MCF 10A (cell line): ENCODE results near the gene TIMM10B. TPM values are rescaled to one million over a fixed set of nuclear protein-coding genes. Genes with fewer than 3 reads are reported as not detected.

Source experiments
- BruUV-seq: library from RNA; stranded (reverse); fragments of 400-500 nt; replicated peaks from 2 replicates; lab custom pipeline; 2021; lab: Mats Ljungman, UMichigan
- CTCF ChIA-PET: fragments of 300-600 bp; sonication (Branson Sonifier 250); formaldehyde crosslinking; extraction: SDS; loops from one replicate; lab custom pipeline; 2021; ENCODE audit warnings: antibody characterized with exemption, inconsistent platforms; lab: Yijun Ruan, JAX
- POLR2A ChIA-PET: fragments of 300-600, 350-650 bp; sonication (Branson Sonifier 250); formaldehyde crosslinking; extraction: SDS; loops from one replicate; lab custom pipeline; 2020; ENCODE audit warnings: antibody characterized with exemption, inconsistent platforms; lab: Yijun Ruan, JAX
- DNase-seq: peaks from one replicate; pipeline ENCODE4 v3.0.0-alpha.2; 2018; ENCODE audit not compliant: unreplicated experiment
- H3K27ac Mint-ChIP-seq: one replicate; pipeline ENCODE4 v1.8.0; 2022; ENCODE audit warnings: mild to moderate bottlenecking, low read depth, mixed read lengths; ENCODE audit not compliant: unreplicated experiment
- H3K27me3 Mint-ChIP-seq: one replicate; pipeline ENCODE4 v1.8.0; 2022; ENCODE audit warnings: mixed read lengths; ENCODE audit not compliant: insufficient read depth, unreplicated experiment
- H3K36me3 Mint-ChIP-seq: one replicate; pipeline ENCODE4 v1.8.0; 2022; ENCODE audit warnings: mild to moderate bottlenecking, moderate library complexity, mixed read lengths; ENCODE audit not compliant: insufficient read depth, unreplicated experiment
- H3K4me1 Mint-ChIP-seq: one replicate; pipeline ENCODE4 v1.8.0; 2022; ENCODE audit warnings: mixed read lengths; ENCODE audit not compliant: insufficient read depth, unreplicated experiment
- H3K4me3 Mint-ChIP-seq: one replicate; pipeline ENCODE4 v1.8.0; 2022; ENCODE audit warnings: mild to moderate bottlenecking, moderate library complexity, mixed read lengths; ENCODE audit not compliant: unreplicated experiment
- H3K9me3 Mint-ChIP-seq: one replicate; pipeline ENCODE4 v1.8.0; 2022; ENCODE audit warnings: mixed read lengths; ENCODE audit not compliant: unreplicated experiment
- intact Hi-C: fragments of 100-400 bp; cut with micrococcal nuclease; formaldehyde crosslinking; loops from 2 replicates; pipeline ENCODE4 v1.14.1; 2022
- total RNA-seq: library from RNA; stranded (reverse); gene quantifications from 2 replicates; pipeline ENCODE4 v1.2.3, GENCODE V29; 2022
- TF ChIP-seq, protein P1 (sequence below): fragments of 200-600 bp; IDR thresholded peaks from one replicate; pipeline ENCODE4 v1.8.0; 2022; ENCODE audit warnings: antibody characterized with exemption, mild to moderate bottlenecking; ENCODE audit not compliant: unreplicated experiment

TIMM10B gene
- total RNA-seq, 1 experiment from 2014 or later: 36.2 TPM

DNA sequence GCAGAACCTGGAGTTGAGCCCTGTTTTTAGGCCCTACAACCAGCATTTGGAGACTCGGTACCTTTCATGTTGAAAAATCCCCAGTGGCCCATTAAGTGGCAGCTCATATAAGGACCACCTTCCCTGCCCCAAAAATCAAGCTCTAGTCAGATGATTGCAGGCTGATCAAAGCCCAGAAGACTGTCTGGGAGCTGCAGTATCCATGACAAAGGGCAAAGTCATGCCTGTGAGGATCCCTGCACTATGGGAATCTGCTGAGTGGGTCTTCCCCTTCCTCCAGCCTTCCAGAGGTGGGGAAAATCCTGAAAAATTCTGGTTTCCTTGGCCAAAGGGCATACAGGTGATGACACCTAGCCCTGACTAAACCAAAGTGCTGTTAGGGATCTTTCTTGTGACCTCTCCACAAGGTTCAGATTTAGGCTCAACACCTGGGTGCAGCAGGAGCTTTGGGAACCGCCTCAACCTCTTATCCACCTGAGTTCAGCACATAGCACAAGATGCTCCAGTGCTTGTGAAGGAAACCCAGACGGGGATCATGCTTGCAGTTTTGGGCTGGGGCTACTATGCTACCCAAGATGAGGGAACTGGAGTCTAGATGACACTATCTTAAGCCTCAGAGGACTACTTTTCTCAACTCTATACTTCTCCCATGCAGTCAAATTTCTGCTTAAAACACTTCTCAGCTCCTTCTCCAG is 6.3 kb upstream of the TIMM10B start:
- Mint-ChIP-seq H3K4me3 (peak overlapping the region; percentile 83), H3K27me3 (no peaks in the 10 kb centered on the region), H3K4me1 (peaks cover 11% of the 10 kb centered on the region), H3K9me3 (no peaks in the 10 kb centered on the region), H3K36me3 (peaks cover 20% of the 10 kb centered on the region), H3K27ac (peak overlapping the region; percentile 87)
- intact Hi-C loops: loop anchor here (10.0 kb wide), 1 partner anchor 130 kb away; the partner anchor contains the start of genes ILK and RRP8
- TF ChIP-seq, protein P1, sequence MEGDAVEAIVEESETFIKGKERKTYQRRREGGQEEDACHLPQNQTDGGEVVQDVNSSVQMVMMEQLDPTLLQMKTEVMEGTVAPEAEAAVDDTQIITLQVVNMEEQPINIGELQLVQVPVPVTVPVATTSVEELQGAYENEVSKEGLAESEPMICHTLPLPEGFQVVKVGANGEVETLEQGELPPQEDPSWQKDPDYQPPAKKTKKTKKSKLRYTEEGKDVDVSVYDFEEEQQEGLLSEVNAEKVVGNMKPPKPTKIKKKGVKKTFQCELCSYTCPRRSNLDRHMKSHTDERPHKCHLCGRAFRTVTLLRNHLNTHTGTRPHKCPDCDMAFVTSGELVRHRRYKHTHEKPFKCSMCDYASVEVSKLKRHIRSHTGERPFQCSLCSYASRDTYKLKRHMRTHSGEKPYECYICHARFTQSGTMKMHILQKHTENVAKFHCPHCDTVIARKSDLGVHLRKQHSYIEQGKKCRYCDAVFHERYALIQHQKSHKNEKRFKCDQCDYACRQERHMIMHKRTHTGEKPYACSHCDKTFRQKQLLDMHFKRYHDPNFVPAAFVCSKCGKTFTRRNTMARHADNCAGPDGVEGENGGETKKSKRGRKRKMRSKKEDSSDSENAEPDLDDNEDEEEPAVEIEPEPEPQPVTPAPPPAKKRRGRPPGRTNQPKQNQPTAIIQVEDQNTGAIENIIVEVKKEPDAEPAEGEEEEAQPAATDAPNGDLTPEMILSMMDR: no peak
- DNase-seq: no peak
- BruUV-seq: no TSS peak
- POLR2A ChIA-PET: interaction anchor here (0.8 to 1.8 kb wide), 6 partner anchors 22 to 225 kb away, joined by 3 to 8 read pairs (median 3); partner anchors contain the start of gene SMPD1
- CTCF ChIA-PET: interaction anchor here (0.6 to 3.2 kb wide), 7 partner anchors 31 to 1270 kb away, joined by 3 to 22 read pairs (median 3); no protein-coding TSS in a partner anchor

- TF ChIP-seq, protein P1: no peak
- intact Hi-C loops: loop anchor here (10.0 kb wide), 1 partner anchor 129 kb away; the partner anchor contains the start of genes ILK and RRP8
- CTCF ChIA-PET: interaction anchor here (0.6 to 3.2 kb wide), 7 partner anchors 31 to 1271 kb away, joined by 3 to 22 read pairs (median 3); no protein-coding TSS in a partner anchor
- POLR2A ChIA-PET: interaction anchor here (1.4 to 1.8 kb wide), 3 partner anchors 23 to 100 kb away, joined by 3 to 8 read pairs (median 3); partner anchors contain the start of gene SMPD1
- Mint-ChIP-seq H3K36me3 (peaks cover 21% of the 10 kb centered on the region), H3K9me3 (no peaks in the 10 kb centered on the region), H3K4me3 (no peak overlapping the region), H3K27me3 (no peaks in the 10 kb centered on the region), H3K27ac (no peak overlapping the region), H3K4me1 (peaks cover 15% of the 10 kb centered on the region)
- no TSS peak for BruUV-seq
- no peak for DNase-seq
Measured at GRCh38 chr11:6475936-6476335, 5.4 kb upstream of the TIMM10B start.

DNA sequence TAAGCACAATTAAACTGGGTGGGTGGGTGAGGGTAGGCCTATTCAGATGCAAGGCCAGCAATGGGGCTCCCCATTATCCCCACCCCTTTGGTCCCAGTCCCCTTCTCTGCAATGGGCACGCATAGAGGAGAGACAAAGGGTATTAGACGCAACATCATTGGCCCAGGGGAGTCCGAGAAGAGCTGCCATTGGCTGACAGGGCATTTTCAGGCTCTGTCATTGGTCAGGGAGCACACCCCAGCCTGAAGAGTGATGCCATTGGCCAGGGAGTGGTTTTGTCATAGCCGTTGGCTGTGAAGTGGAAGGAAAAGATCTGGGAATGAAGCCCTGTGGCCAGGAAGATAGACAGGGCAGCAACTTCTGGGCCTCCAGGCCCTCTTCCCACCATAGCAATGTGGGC is 4.7 kb upstream of the TIMM10B start:
- H3K36me3 Mint-ChIP-seq: peaks cover 28% of the 10 kb centered on the region
- peaks cover 16% of the 10 kb centered on the region for H3K4me1 Mint-ChIP-seq
- no TSS peak for BruUV-seq
- ChIA-PET POLR2A (interaction anchor here (1.4 kb wide), 1 partner anchor 101 kb away, joined by 3 read pairs; no protein-coding TSS in a partner anchor), CTCF (interaction anchor here (0.6 to 3.0 kb wide), 5 partner anchors 32 to 229 kb away, joined by 3 to 14 read pairs (median 5); no protein-coding TSS in a partner anchor)
- no peaks in the 10 kb centered on the region for H3K9me3 Mint-ChIP-seq
- no peak overlapping the region for H3K4me3 Mint-ChIP-seq
- intact Hi-C loops: loop anchor here (10.0 kb wide), 1 partner anchor 128 kb away; the partner anchor contains the start of genes ILK and RRP8
- TF ChIP-seq, protein P1: no peak
- no peak for DNase-seq
- no peak overlapping the region for H3K27ac Mint-ChIP-seq
- H3K27me3 Mint-ChIP-seq: no peaks in the 10 kb centered on the region

DNA sequence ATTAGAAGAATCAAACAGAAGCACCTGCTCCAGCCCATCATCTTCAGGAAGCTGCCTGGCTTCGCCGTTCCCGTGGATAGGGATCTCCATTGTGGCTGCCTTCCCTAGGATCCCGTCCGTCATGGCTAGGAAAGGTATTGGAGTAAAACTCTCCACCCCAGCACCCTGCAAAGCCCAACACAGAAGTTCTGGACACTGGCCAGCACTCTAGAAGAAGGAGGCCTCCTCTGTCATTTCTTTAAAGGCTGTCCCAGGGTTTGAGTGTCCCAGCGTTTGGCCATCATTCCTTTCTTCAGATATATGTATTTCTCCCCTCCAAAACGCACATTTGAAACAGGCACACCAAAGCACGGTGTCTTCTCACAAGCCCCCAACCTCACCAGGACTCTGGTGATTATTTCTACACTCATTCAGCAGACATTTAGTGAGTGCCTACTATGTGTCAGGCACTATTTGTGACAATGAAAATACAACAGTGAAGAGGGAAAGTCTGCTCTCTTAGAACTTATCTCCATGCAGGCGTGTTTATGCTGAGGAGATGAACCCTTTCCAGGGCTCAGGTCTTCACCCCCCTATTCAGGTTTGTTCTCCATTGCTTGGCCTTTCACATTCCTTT is 894 bp upstream of the TIMM10B start:
- Mint-ChIP-seq H3K4me3 (peak overlapping the region; percentile 93), H3K36me3 (peaks cover 44% of the 10 kb centered on the region), H3K27ac (peak overlapping the region; percentile 99), H3K9me3 (no peaks in the 10 kb centered on the region), H3K27me3 (no peaks in the 10 kb centered on the region), H3K4me1 (peaks cover 25% of the 10 kb centered on the region)
- intact Hi-C loops: no loop called here
- peak; percentile 9 for DNase-seq
- ChIA-PET CTCF (interaction anchor here (10.6 kb wide), 1 partner anchor 25 kb away, joined by 65 read pairs; no protein-coding TSS in a partner anchor), POLR2A (interaction anchor here (1.9 to 2.3 kb wide), 2 partner anchors 8 to 61 kb away, joined by 10 to 14 read pairs; partner anchors contain the start of genes APBB1 and TRIM3)
- TF ChIP-seq, protein P1: no peak
- BruUV-seq: TSS peak; percentile 44
